ENCODE data around the gene ZNF415.

ZNF415 gene

DNA sequence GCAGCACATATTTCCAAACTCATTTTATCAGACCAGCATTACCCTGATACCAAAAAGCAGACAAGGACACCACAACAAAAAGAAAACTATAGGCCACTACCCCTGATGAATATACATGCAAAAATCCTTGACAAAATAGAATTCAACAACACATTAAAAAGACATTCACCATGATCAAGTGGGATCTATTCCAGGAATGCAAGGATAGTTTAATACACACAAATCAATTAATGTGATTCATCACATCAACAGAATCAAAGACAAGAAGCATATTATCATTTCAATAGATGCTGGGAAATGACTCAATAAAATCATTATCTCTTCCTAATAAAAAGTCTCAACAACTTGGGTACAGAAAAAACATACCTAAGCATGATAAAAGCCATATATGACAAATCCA is 14.9 kb upstream of the ZNF415 start:
- Histone ChIP-seq H3K27ac (ENCODE audit: poor library complexity, severe bottlenecking) (no peak overlapping the region), H3K9me3 (ENCODE audit: severe bottlenecking) (peaks cover 28% of the 10 kb centered on the region), H3K36me3 (ENCODE audit: low read depth) (peaks cover 42% of the 10 kb centered on the region), H3K4me3 (ENCODE audit: severe bottlenecking) (no peak overlapping the region), H3K27me3 (ENCODE audit: insufficient read depth, poor library complexity, severe bottlenecking) (no peaks in the 10 kb centered on the region), H3K4me1 (ENCODE audit: insufficient read depth, poor library complexity, severe bottlenecking) (no peaks in the 10 kb centered on the region)
- DNase-seq (ENCODE audit: low spot score) (no peak), ATAC-seq (ENCODE audit: low read depth) (no peak)
- no peak for TF ChIP-seq CTCF (IDR thresholded peaks at IDR 0.05; ENCODE audit: poor library complexity, severe bottlenecking)

GRCh38 chr19:53140351-53140750 is 7.6 kb upstream of the ZNF415 start:
- H3K9me3 ChIP-seq (ENCODE audit: severe bottlenecking), result peaks cover 39% of the 10 kb centered on the region
- DNase-seq (ENCODE audit: low spot score) (no peak), ATAC-seq (ENCODE audit: low read depth) (no peak)
- H3K36me3 ChIP-seq (ENCODE audit: low read depth), result peaks cover 34% of the 10 kb centered on the region
- no peaks in the 10 kb centered on the region for H3K27me3 ChIP-seq (ENCODE audit: insufficient read depth, poor library complexity, severe bottlenecking)
- TF ChIP-seq CTCF (IDR thresholded peaks at IDR 0.05; ENCODE audit: poor library complexity, severe bottlenecking), result no peak
- no peak overlapping the region for H3K4me3 ChIP-seq (ENCODE audit: severe bottlenecking)
- no peaks in the 10 kb centered on the region for H3K4me1 ChIP-seq (ENCODE audit: insufficient read depth, poor library complexity, severe bottlenecking)
- no peak overlapping the region for H3K27ac ChIP-seq (ENCODE audit: poor library complexity, severe bottlenecking)

DNA sequence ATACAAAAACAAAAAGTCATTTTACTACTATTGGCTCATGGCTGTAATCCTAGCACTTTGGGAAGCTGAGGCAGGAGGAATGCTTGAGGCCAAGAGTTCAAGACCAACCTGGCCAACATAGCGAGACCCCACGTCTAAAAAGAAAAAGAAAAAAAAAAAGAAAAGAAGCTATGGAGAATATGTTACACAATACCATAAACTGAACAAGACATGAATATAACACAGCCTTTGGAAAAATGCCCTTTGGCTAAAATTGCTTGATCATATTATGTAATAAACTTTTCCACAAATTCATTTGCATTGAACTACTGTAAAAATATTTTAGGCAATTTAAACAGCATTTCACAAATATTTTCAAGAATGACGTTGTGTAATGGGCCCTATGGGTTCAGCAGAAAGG is 3.7 kb upstream of the ZNF415 start:
- H3K4me3 ChIP-seq (ENCODE audit: severe bottlenecking), result no peak overlapping the region
- H3K4me1 ChIP-seq (ENCODE audit: insufficient read depth, poor library complexity, severe bottlenecking), result no peaks in the 10 kb centered on the region
- ATAC-seq (ENCODE audit: low read depth) (no peak), DNase-seq (ENCODE audit: low spot score) (no peak)
- no peaks in the 10 kb centered on the region for H3K27me3 ChIP-seq (ENCODE audit: insufficient read depth, poor library complexity, severe bottlenecking)
- peaks cover 20% of the 10 kb centered on the region for H3K9me3 ChIP-seq (ENCODE audit: severe bottlenecking)
- H3K27ac ChIP-seq (ENCODE audit: poor library complexity, severe bottlenecking), result no peak overlapping the region
- peaks cover 3% of the 10 kb centered on the region for H3K36me3 ChIP-seq (ENCODE audit: low read depth)
- no peak for TF ChIP-seq CTCF (IDR thresholded peaks at IDR 0.05; ENCODE audit: poor library complexity, severe bottlenecking)

DNA sequence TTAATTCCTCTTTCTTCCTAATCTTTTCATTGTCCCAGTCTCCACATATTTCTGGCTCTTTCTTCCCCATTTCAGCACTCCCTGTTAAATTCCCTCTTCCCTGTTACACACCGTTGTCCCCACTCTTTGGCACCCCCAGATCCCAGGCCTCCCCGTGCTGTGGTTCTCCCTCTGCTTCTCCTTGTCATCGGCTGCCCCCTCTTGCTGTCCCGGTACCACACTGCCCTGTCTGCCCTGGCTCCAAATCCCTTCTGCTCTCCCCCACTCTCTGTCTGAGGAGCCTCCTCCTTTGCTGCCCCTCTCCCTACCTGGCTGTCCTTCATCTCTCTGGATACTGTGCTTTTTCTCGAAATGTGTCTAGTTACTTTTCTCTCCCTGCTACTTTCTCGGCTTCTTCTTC is 983 bp downstream of the ZNF415 start:
- peak overlapping the region; percentile 41 for H3K4me3 ChIP-seq (ENCODE audit: severe bottlenecking)
- H3K27ac ChIP-seq (ENCODE audit: poor library complexity, severe bottlenecking), result no peak overlapping the region
- H3K4me1 ChIP-seq (ENCODE audit: insufficient read depth, poor library complexity, severe bottlenecking), result no peaks in the 10 kb centered on the region
- H3K9me3 ChIP-seq (ENCODE audit: severe bottlenecking), result no peaks in the 10 kb centered on the region
- ATAC-seq (ENCODE audit: low read depth), result no peak
- DNase-seq (ENCODE audit: low spot score), result no peak
- TF ChIP-seq CTCF (IDR thresholded peaks at IDR 0.05; ENCODE audit: poor library complexity, severe bottlenecking), result no peak
- H3K36me3 ChIP-seq (ENCODE audit: low read depth), result no peaks in the 10 kb centered on the region
- H3K27me3 ChIP-seq (ENCODE audit: insufficient read depth, poor library complexity, severe bottlenecking), result no peaks in the 10 kb centered on the region

GRCh38 chr19:53131085-53131590 is 1.6 kb downstream of the ZNF415 start:
- Histone ChIP-seq H3K4me1 (ENCODE audit: insufficient read depth, poor library complexity, severe bottlenecking) (no peaks in the 10 kb centered on the region), H3K36me3 (ENCODE audit: low read depth) (no peaks in the 10 kb centered on the region), H3K9me3 (ENCODE audit: severe bottlenecking) (no peaks in the 10 kb centered on the region), H3K27ac (ENCODE audit: poor library complexity, severe bottlenecking) (no peak overlapping the region), H3K4me3 (ENCODE audit: severe bottlenecking) (no peak overlapping the region), H3K27me3 (ENCODE audit: insufficient read depth, poor library complexity, severe bottlenecking) (no peaks in the 10 kb centered on the region)
- DNase-seq (ENCODE audit: low spot score) (no peak), ATAC-seq (ENCODE audit: low read depth) (no peak)
- no peak for TF ChIP-seq CTCF (IDR thresholded peaks at IDR 0.05; ENCODE audit: poor library complexity, severe bottlenecking)

Data from RWPE2 (cell line).